ENCODE measurements around the gene HTT.

DNA sequence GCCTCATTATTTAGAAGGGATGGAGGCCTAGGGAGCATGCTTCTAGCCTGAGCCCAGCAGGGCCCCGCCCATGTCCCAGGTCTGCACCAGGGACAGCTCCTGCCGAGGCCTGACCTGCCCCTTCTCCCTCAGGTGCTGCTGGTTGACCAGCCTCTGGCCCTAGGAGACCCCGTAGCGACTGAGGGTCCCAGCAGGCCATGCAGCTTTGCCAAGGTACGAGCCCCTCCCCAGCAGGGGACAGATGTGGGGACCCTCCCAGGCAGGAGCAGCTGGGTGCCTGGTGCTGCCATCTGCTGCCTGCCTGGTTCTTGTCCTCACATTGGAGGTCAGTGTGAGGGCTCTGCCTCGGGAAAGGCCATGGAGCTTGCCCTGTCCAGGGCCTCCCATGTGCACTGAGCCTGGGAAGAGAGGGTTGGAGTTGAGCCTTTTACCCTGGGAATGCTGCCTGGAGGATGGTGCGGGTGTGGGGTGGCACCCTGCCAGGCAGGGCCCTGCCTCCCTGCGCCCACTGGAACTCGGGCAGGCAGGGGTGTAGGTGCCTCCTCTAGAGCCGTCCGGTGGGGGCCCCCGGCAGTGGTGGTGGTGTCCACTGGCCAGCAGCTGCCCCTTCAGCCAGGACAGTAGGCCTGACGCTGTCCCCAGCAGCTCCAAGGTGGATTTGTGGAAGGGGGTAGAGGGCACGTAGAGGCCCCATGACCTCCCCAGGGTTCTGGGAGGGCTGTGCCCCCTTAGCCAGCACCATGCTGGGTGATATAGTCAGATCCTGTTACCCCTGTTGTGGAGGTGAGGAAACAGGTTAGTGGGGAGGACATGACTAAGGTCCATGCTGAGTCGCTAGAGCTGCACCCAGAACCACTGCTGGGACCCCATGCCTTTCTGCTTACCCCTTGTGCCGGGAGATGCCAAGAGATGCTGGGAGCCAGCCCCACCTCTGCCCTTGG lies 172.2 kb downstream of the HTT start:
- TF ChIP-seq, protein P1, sequence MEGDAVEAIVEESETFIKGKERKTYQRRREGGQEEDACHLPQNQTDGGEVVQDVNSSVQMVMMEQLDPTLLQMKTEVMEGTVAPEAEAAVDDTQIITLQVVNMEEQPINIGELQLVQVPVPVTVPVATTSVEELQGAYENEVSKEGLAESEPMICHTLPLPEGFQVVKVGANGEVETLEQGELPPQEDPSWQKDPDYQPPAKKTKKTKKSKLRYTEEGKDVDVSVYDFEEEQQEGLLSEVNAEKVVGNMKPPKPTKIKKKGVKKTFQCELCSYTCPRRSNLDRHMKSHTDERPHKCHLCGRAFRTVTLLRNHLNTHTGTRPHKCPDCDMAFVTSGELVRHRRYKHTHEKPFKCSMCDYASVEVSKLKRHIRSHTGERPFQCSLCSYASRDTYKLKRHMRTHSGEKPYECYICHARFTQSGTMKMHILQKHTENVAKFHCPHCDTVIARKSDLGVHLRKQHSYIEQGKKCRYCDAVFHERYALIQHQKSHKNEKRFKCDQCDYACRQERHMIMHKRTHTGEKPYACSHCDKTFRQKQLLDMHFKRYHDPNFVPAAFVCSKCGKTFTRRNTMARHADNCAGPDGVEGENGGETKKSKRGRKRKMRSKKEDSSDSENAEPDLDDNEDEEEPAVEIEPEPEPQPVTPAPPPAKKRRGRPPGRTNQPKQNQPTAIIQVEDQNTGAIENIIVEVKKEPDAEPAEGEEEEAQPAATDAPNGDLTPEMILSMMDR (IDR thresholded peaks at IDR 0.05 in 8 of 11, conservative IDR thresholded peaks at IDR 0.05 in 3 of 11) = no peak
- TF ChIP-seq POLR2A (IDR thresholded peaks at IDR 0.05) = no peak
- TF ChIP-seq POLR2AphosphoS5 (IDR thresholded peaks at IDR 0.05) = peak in 1 of 3 donors; percentile 42

Measured in spleen (tissue), 7 donors.